ENCODE measurements around the gene UGT1A10.

DNA sequence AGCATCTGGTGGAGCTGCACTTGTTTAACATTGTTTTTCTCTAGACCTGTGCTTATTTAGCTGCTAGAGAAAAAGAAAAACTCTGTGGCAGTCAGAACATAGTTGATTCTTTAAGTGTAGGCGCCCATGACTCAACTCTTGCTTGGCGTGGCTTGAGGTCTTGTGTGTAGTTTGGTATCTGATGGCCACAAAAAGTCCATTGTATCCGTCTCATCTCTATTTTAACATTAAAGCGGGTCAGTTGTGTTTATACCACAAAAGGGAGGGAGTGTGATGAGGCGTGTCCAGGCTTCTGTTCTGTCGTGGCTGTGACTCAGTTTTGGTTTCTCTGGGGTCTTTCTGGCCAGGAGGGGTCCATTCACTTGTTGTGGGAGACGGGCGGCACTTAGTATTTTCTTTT is 43.0 kb upstream of the UGT1A10 start:
- TF ChIP-seq, protein P1, sequence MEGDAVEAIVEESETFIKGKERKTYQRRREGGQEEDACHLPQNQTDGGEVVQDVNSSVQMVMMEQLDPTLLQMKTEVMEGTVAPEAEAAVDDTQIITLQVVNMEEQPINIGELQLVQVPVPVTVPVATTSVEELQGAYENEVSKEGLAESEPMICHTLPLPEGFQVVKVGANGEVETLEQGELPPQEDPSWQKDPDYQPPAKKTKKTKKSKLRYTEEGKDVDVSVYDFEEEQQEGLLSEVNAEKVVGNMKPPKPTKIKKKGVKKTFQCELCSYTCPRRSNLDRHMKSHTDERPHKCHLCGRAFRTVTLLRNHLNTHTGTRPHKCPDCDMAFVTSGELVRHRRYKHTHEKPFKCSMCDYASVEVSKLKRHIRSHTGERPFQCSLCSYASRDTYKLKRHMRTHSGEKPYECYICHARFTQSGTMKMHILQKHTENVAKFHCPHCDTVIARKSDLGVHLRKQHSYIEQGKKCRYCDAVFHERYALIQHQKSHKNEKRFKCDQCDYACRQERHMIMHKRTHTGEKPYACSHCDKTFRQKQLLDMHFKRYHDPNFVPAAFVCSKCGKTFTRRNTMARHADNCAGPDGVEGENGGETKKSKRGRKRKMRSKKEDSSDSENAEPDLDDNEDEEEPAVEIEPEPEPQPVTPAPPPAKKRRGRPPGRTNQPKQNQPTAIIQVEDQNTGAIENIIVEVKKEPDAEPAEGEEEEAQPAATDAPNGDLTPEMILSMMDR (conservative IDR thresholded peaks at IDR 0.05; ENCODE audit: low read length) = no peak
- no peak for TF ChIP-seq EZH2phosphoT487 (IDR thresholded peaks at IDR 0.05; ENCODE audit: borderline replicate concordance)

Data from Loucy (cell line).